GM19099 (cell line): ENCODE data around the gene CER1.

ENCODE experiments used
- POLR2A ChIP-seq: IDR thresholded peaks from 3 replicates; pipeline ENCODE4 v1.6.1; 2011; ENCODE audit warnings: low read depth; ENCODE audit not compliant: insufficient read length; ENCODE audit errors: extremely low read depth

Gene CER1

DNA sequence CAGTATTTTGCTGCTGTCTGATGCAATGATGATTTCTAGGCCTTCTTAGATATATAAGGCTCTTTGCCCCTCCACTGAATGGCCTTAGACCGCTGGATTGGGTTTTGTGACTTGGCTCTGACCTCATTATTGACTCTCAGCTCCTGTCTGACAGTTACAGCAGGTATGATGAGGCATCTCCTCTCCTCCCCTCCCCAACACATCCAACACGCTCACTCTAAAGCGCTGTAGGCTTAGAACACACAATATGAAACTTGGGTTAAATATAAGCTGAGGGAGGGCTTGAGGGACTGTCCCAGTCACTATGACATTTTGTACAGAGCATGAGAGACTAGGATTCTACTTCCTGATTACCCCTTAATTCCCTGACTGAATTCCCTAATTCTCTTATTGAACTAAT lies 18.8 kb upstream of the CER1 start:
- TF ChIP-seq POLR2A, result no peak

DNA sequence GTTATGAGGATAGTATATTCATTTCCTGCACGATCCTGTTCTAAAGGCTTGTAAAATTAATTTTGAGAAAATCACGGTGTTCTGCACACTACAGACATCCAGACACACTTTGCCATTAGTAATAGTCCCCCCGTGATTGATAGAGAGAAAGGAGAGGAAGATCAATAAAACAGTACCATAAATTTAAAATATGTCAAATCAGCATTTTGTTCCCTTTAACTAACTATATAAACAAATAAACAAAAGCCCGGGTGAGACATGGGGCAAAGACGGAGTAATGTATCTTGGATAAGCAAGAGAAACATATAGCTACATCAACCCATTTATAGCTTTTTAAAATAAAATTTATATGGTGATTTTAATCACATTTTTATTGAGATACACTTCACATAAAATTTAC lies 10.6 kb upstream of the CER1 start:
- TF ChIP-seq POLR2A, result no peak

DNA sequence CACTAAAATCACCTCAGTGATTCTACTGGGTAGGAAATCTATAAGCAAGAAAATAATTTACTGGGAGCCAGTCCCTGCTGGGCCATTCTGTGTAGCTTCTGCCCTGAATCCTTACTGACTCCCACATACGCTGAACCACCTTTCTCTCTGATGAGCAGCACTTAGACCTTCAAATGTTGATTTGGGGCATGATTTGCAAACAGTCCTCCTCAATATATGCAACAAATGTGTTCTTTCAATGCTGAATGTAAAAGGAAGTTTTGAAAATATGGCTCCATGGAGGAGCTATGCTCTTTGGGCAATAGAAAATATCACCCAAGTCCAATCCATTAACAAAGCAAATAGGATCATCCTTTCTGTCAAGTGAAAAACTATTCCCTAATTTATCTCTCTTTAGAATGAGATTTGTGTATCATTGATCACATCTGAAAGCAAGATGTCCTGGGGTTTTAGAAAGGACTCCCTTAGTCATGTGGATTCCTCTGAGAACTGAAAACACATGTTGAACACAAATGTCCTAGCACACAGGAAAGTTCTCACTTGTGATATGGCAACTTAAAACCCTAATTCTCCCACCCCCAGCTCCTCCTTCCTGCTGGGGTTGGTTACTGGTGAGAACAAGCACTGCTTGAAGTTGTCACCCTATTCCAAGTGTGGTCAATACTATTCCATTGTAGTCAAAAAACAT lies 8.9 kb upstream of the CER1 start:
- TF ChIP-seq POLR2A, result no peak

DNA sequence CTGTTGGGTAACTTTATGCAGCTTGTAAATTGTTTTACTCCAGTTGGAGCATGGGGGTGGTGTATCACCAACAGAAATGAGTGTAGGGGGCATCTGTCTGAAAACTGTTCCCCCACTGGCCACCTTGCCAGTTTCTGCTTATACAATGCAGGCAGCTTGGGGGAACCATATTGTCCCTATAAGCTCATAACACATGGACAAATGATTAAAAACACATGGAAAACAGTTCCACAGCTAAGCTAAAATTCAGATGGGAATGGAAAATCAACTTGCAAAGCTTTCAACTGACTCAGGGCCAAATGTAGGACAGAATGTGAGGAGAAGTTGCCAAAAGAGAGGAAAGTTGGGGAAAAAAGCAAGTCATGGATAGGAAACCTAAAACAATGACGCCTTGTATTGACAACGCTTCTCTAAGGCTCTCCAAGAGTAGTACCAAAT lies 7.9 kb upstream of the CER1 start:
- TF ChIP-seq POLR2A, result no peak

DNA sequence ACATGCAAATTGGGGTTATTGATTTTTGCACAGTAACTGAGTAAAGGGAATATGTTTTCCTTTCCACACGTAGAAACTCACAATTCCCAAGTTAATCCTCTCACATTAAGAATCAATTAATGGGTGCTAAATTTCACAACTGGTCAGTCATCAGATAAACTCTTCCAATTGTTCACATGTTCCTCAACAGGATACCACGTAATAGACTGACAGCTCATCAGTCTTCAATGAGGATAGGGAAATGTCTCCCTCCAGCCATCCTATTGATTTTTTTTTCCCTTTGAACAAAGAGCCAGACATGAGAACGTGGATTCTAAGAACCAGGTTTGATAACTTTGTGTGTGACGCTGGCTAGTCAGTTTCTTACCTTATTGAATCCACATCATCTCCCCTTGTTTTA lies 768 bp upstream of the CER1 start:
- TF ChIP-seq POLR2A, result no peak

DNA sequence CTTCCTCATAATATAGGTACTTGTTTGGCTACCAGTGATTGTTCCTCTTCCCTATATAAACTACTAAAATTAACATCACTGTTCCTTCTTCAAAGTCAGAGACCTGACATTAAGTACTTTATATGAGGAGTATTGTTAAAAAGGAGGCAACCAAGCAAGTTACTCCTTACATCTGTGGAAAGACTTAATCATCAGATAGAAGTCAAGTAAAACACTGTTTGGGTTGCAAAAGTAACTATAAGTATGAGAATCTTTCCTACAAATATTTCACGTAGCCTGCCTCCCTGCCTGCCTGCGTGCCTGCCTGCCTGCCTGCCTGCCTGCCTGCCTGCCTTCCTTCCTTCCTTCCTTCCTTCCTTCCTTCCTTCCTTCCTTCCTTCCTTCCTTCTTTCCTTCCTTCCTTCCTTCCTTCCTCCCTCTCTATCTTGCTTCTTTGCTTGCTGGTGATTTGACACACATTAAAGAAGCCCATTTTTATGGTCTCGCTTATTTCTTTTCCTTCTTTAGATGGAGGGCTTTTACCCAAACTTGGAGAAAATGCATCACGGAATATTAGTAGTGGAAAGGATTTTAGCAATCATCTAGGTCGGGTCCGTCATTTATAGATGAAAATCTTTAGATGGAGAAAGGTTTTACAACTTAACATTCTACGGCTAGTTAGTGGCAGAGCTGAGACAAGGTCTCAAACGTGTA lies 3.2 kb downstream of the CER1 start:
- TF ChIP-seq POLR2A, result no peak

DNA sequence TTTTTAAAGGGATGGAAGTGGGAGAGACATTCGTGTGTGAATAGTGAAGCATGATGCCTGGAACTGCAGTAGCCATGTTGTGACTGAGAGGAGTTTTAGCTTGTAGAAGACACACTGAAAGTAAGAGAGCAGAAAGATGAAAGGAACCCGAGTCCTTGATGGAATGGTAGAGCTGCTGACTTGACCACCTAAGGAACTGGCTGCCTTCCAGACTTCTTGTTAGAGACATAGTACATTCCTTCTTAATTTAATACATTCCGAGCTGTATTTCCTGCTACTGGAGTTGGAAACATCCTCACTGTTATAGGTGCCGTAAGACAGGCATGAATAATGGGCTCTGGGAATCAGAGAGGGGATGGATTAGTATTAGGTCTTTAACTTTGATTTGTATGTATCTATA lies 7.4 kb downstream of the CER1 start:
- TF ChIP-seq POLR2A, result no peak

DNA sequence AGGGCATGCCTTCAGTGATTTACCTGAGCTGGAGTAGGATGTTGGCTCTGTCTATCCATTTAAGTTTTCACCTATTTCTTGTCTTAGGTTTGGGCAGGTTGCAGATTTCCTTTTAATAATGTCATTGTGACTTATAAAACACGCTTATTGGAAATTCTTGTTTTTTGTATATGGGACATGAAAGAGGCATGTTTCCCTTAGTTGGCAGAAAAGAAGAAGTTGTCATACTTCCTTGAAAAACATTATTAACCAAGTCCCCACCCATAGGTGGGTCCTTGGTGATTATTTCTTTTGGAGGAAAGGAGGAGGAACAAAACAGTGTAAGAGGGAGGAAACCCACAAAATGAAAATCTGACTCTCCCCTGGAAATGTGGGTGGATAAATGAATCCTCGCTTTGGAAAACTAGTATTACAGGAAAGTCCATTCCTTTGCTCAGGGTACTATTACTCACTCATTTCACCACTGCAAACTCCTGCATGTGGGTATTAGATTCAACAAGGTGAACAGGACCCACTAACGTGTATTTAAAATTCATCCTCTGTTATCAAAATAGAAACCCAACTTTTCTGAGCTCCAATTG lies 9.3 kb downstream of the CER1 start:
- TF ChIP-seq POLR2A, result no peak

DNA sequence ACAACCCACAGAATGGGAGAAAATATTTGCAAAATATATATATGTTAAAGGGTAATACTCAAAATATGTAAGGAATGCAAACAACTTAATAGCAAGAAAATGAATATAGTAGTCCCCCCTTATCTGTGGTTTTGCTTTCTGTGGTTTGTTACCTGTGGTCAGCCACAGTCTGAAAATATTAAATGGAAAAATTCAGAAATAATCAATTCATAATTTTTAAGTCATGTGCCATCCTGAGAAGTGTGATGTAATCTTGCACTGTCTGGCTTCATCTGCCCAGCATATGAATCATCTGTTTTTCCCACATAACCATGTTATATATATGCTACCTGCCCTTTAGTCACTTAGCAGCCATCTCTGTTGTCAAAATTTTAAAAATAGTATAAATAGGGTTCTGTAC lies 11.7 kb downstream of the CER1 start:
- no peak for TF ChIP-seq POLR2A

DNA sequence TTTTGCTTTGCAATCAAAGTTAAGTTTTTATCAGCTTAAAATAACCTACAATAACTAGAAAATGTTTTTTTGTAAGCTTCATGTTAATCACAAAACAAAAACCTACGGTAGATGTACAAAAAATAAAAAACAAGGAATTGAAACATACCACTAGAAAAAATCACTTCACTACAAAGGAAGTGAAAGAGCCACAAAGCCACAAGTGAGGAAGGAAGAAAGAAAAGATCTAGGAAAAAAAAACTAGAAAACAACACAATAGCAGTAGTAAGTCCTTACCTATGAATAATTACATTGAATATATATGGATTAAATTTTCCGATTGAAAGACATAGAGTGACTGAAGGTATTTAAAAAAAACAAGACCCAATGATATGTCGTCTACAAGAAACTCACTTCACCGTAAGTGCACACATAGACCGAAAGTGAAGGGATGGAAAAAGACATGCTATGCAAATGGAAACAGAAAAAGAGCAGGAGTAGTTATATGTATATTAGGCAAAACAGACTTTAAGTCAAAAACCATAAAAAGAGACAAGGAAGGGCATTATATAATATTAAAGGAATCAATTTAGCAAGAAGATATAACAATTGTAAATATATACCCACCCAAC lies 15.9 kb downstream of the CER1 start:
- TF ChIP-seq POLR2A, result no peak

DNA sequence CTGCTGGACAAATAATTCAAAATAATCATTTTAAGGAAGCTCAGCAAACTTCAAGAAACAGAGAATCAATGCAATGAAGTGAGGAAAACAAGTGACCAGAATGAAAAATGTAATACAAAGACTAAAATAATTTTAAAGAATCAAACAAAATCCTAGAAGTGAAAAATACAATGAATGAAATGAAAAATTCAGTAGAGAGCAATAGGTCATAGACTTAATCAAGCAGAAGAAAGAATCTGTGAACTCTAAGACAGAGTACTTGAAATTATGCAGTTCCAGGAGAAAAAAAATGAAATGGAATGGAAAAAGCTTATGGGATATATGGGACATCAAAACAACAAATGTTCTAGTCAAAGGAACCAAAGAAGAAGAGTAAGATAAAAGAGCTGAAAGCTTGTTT lies 17.5 kb downstream of the CER1 start:
- TF ChIP-seq POLR2A, result no peak

DNA sequence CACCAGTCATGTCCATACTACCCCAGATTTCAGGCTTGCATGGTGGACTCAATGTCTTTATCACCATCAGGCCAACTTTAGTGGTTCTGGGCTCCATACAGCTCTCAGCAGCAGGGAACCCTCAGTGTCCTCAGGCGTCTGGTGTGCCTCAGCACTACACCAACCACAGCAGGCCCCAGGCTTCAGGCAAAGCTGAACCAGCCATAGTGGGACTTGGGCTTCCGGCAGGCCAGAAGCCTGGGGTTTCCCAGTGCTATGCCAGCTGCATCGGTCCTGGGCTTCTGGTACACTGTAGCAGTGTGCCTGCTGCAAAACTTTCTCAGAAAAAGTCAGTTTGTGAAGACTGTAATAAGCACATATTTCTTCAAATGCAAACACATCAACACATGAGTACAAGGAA lies 18.3 kb downstream of the CER1 start:
- TF ChIP-seq POLR2A, result no peak

DNA sequence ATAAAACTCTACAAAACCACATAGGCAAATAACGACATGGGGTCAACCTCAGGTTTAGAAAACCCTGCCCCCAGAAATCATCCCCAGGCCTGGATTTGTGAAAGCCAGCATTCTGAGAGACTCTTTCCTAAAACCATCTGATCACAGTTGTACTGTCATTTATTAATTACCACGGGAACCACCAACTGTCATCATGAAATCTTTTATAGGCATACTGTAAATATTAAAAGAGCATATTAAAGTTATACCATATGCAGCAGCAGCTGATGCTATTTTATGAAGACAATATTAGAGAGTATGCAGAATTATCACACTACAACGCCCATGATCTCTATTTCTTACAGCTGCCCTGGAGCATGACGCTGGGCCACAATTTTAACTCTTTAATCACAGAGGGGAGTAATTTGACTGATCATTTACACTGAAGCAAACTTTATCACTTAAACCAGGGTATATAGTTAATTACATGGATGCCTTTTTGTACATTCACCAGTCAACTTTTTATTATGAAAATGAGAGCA lies 20.3 kb downstream of the CER1 start:
- TF ChIP-seq POLR2A, result no peak

DNA sequence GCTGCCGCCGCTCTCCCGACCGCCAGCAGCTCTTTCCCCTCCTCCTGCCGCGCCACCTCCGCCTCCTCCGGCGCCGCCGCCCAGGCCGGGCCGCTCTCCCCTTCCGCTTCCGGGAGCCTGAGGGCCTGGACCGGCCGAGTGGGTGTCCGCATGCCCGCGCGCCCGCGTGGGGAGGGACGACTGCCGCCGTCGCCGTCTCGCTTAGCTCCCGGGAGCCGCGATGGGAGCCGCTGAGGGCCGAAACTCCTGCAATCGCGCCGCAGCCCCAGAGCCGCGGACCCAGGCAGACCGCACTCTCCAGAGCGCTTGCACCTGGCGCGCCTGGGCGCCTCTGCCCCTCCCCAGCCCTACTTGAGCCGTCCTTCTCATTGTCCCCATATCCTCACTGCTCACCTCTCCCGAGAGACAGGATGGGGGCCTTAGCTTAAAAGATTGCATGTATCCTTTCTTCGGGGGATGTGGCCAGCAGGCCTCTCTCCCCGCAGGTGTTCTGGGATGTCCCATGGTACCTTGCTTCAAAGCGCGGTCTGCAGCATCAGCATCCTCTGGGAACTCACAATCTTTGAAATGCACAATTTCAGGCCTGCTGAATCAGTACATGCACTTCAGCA lies 29.2 kb downstream of the CER1 start, which contains the start of gene ZDHHC21:
TSS of gene ZDHHC21 (minus strand) at position 182 of the 611 bp plus-strand sequence. CDS start 19,092 bp downstream, outside the sequence.
- TF ChIP-seq POLR2A, result peak; percentile 88
